ENCODE data around the gene MSI2.

GRCh38 chr17:57295526-57296023 lies 39.3 kb downstream of the MSI2 start:
- TF ChIP-seq CTCF (IDR thresholded peaks at IDR 0.05; ENCODE audit: insufficient read depth, low read depth, low read length) (no peak), EZH2 (IDR thresholded peaks at IDR 0.05; ENCODE audit: insufficient read depth, low read length) (no peak)
